Liver (tissue), 9 donors: ENCODE results near the gene RAD9B. TPM values are rescaled to one million over a fixed set of nuclear protein-coding genes. Genes with fewer than 3 reads are reported as not detected.

ENCODE experiments used
- DNase-seq: peaks from one replicate; pipeline ENCODE4 v3.0.0-alpha.2; 2017; ENCODE audit warnings: low spot score
- H3K27ac ChIP-seq, 2 donors: one replicate each; pipeline ENCODE4 v1.7.0; 2013; ENCODE audit warnings: inconsistent platforms in 2 of 2, low read length in 2 of 2, control low read depth in 1 of 2, low read depth in 1 of 2, mild to moderate bottlenecking in 1 of 2
- H3K27me3 ChIP-seq, 4 donors: one replicate each; pipeline versions ENCODE4 v1.6.1 to v1.7.0; 2013; ENCODE audit warnings: low read length in 3 of 4, inconsistent platforms in 1 of 4, mild to moderate bottlenecking in 1 of 4, moderate library complexity in 1 of 4; ENCODE audit not compliant: control insufficient read depth in 4 of 4, insufficient read depth in 4 of 4
- H3K36me3 ChIP-seq, 4 donors: one replicate each; pipeline versions ENCODE4 v1.6.1 to v1.7.0; 2013; ENCODE audit warnings: low read length in 3 of 4, mild to moderate bottlenecking in 3 of 4, low read depth in 1 of 4, moderate library complexity in 1 of 4; ENCODE audit not compliant: control insufficient read depth in 4 of 4, insufficient read depth in 3 of 4
- H3K4me1 ChIP-seq, 4 donors: one replicate each; pipeline versions ENCODE4 v1.6.1 to v1.7.0; 2013; ENCODE audit warnings: low read length in 3 of 4, mild to moderate bottlenecking in 3 of 4, moderate library complexity in 1 of 4; ENCODE audit not compliant: control insufficient read depth in 4 of 4, insufficient read depth in 4 of 4
- H3K4me3 ChIP-seq, 3 donors: one replicate each; pipeline versions ENCODE4 v1.6.1 to v1.7.0; 2013; ENCODE audit warnings: low read length in 3 of 3, control low read depth in 1 of 3, low read depth in 1 of 3, mild to moderate bottlenecking in 1 of 3
- H3K9ac ChIP-seq, 2 donors: one replicate each; pipeline ENCODE4 v1.7.0; 2013; ENCODE audit warnings: low read length in 2 of 2, mild to moderate bottlenecking in 2 of 2, moderate library complexity in 2 of 2, control low read depth in 1 of 2, low read depth in 1 of 2
- H3K9me3 ChIP-seq, 4 donors: one replicate each; pipeline versions ENCODE4 v1.6.1 to v1.7.0; 2013; ENCODE audit warnings: low read length in 3 of 4; ENCODE audit not compliant: control insufficient read depth in 4 of 4
- EGR1 ChIP-seq, 2 donors: IDR thresholded peaks; 2 replicates each; pipeline ENCODE4 v1.6.1; 2016 to 2018; ENCODE audit warnings: antibody characterized with exemption in 2 of 2, low read depth in 2 of 2
- FOXA1 ChIP-seq: IDR thresholded peaks from 2 replicates; pipeline ENCODE4 v1.6.1; 2016; ENCODE audit warnings: antibody characterized with exemption
- FOXA2 ChIP-seq: IDR thresholded peaks from 2 replicates; pipeline ENCODE4 v1.6.1; 2016; ENCODE audit warnings: antibody characterized with exemption
- GABPA ChIP-seq, 2 donors: IDR thresholded peaks in 1 of 2; conservative IDR thresholded peaks in 1 of 2; 2 replicates each; pipeline ENCODE4 v1.6.1; 2016; ENCODE audit warnings: antibody characterized with exemption in 2 of 2, mild to moderate bottlenecking in 1 of 2, moderate library complexity in 1 of 2
- HNF4A ChIP-seq, 2 donors: conservative IDR thresholded peaks; 2 replicates each; pipeline ENCODE4 v1.6.1; 2016; ENCODE audit warnings: antibody characterized with exemption in 2 of 2, mild to moderate bottlenecking in 2 of 2
- HNF4G ChIP-seq: IDR thresholded peaks from 2 replicates; pipeline ENCODE4 v1.6.1; 2016; ENCODE audit warnings: antibody characterized with exemption
- JUND ChIP-seq, 2 donors: IDR thresholded peaks; 2 replicates each; pipeline ENCODE4 v1.6.1; 2016; ENCODE audit warnings: antibody characterized with exemption in 2 of 2
- NR2F2 ChIP-seq: IDR thresholded peaks from 2 replicates; pipeline ENCODE4 v1.6.1; 2016; ENCODE audit warnings: antibody characterized with exemption
- RAD21 ChIP-seq, 2 donors: IDR thresholded peaks; 2 replicates each; pipeline ENCODE4 v1.6.1; 2016; ENCODE audit warnings: antibody characterized with exemption in 2 of 2, mild to moderate bottlenecking in 2 of 2
- RXRA ChIP-seq, 2 donors: IDR thresholded peaks; 2 replicates each; pipeline ENCODE4 v1.6.1; 2017 to 2018; ENCODE audit warnings: antibody characterized with exemption in 2 of 2, mild to moderate bottlenecking in 1 of 2
- SP1 ChIP-seq: IDR thresholded peaks from 2 replicates; pipeline ENCODE4 v1.6.1; 2018; ENCODE audit warnings: antibody characterized with exemption, mild to moderate bottlenecking
- TAF1 ChIP-seq: conservative IDR thresholded peaks from 2 replicates; pipeline ENCODE4 v1.6.1; 2016; ENCODE audit warnings: antibody characterized with exemption, mild to moderate bottlenecking
- YY1 ChIP-seq: IDR thresholded peaks from 2 replicates; pipeline ENCODE4 v1.6.1; 2016; ENCODE audit warnings: antibody characterized with exemption, mild to moderate bottlenecking
- WGBS: extraction: QIAGEN DNeasy Blood & Tissue Kit; methylation state at CpG from one replicate; pipeline ENCODE4 v1.1.7; 2013; 5-methylcytosine and 5-hydroxymethylcytosine counted together
- polyA plus RNA-seq, 2 donors: library from polyadenylated mRNA; stranded (reverse) in 1 of 2; unstranded in 1 of 2; fragments of 200-250 nt in 1 of 2; fragments of >200 nt in 1 of 2; fragmentation: Nextera tagmentation in 1 of 2; extraction: Ambion mirVana in 1 of 2; gene quantifications; one replicate each; pipeline versions ENCODE4 v1.2.1 to v1.2.3, GENCODE V29; 2013 to 2015
- total RNA-seq, 2 donors: library from RNA; depleted of rRNA; stranded (reverse); fragments of >200 nt; gene quantifications; one replicate each; pipeline ENCODE4 v1.2.3, GENCODE V29; 2014
- TF ChIP-seq, protein P1 (sequence below): fragments of 150-350 bp; IDR thresholded peaks from 2 replicates; pipeline ENCODE4 v1.5.1; 2017; ENCODE audit warnings: improper control_type of control experiment, low read depth, low read length; ENCODE audit not compliant: missing input control
- TF ChIP-seq, protein P2 (sequence below): IDR thresholded peaks from 2 replicates; pipeline ENCODE4 v1.6.1; 2016; ENCODE audit warnings: antibody characterized with exemption, mild to moderate bottlenecking
- TF ChIP-seq, protein P3 (sequence below): IDR thresholded peaks from 2 replicates; pipeline ENCODE4 v1.6.1; 2016; ENCODE audit warnings: antibody characterized with exemption
- TF ChIP-seq, protein P4 (sequence below): IDR thresholded peaks from 2 replicates; pipeline ENCODE4 v1.6.1; 2016; ENCODE audit warnings: antibody characterized with exemption
- TF ChIP-seq, protein P5 (sequence below): IDR thresholded peaks from 2 replicates; pipeline ENCODE4 v1.6.1; 2016; ENCODE audit warnings: antibody characterized with exemption
- donor health status: healthy.
- donor health status: healthy.
- donor health status: healthy.
- donor health status: healthy.
- donor health status: healthy.

The RAD9B gene
- total and polyA plus RNA-seq, 4 donors, result 0.14 to 0.56 (median 0.28) TPM

DNA sequence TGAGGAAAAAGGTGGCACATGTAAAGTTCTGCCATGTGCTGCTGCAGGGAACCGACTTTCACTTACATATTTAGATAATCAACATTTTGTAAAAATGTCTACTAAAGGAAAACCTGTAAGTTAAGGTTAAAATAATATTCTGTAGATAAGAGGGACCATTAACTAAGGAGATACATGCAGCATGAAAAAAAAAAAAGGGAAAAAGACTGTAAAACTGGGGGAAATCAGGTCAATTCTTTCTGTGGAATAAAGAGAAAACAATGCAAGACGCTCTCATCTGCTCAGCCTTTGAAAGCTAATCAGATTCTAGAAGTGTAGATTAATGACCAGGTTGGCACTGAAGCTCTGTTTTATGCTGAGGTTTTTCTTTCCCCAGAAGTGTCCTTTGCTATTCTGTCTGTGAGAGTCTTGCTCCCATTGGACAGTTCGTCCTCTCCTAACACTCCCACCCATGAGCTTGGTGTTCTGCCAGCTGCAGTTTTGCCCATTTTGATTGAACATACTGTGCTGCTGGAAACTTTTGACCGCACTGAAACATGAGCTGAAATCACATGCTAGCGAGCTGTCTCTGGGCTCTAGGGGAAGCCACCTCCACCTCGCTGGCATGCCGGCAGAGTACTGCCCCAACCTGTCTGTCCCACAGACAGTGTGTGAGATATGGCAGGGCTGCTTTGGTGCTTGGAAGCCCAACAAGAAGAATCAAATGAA lies 41.3 kb downstream of the RAD9B start:
- Histone ChIP-seq H3K9ac (peak overlapping the region; percentile 45 to 47), H3K4me1 (peaks cover 6 to 25% (median 24%) of the 10 kb centered on the region in 4 donors), H3K9me3 (no peaks in the 10 kb centered on the region), H3K27me3 (no peaks in the 10 kb centered on the region), H3K36me3 (peaks cover 0 to 7% (median 3%) of the 10 kb centered on the region in 4 donors), H3K4me3 (no peak overlapping the region), H3K27ac (peak overlapping the region; percentile 82 to 84)
- no peak for TF ChIP-seq JUND (IDR thresholded peaks at IDR 0.05)
- TF ChIP-seq, protein P1, sequence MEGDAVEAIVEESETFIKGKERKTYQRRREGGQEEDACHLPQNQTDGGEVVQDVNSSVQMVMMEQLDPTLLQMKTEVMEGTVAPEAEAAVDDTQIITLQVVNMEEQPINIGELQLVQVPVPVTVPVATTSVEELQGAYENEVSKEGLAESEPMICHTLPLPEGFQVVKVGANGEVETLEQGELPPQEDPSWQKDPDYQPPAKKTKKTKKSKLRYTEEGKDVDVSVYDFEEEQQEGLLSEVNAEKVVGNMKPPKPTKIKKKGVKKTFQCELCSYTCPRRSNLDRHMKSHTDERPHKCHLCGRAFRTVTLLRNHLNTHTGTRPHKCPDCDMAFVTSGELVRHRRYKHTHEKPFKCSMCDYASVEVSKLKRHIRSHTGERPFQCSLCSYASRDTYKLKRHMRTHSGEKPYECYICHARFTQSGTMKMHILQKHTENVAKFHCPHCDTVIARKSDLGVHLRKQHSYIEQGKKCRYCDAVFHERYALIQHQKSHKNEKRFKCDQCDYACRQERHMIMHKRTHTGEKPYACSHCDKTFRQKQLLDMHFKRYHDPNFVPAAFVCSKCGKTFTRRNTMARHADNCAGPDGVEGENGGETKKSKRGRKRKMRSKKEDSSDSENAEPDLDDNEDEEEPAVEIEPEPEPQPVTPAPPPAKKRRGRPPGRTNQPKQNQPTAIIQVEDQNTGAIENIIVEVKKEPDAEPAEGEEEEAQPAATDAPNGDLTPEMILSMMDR, result no peak
- TF ChIP-seq FOXA2, result no peak
- peak; percentile 9 for TF ChIP-seq TAF1
- TF ChIP-seq RAD21 (IDR thresholded peaks at IDR 0.05), result peak; percentile 47 to 61
- TF ChIP-seq NR2F2, result no peak
- TF ChIP-seq, protein P2, sequence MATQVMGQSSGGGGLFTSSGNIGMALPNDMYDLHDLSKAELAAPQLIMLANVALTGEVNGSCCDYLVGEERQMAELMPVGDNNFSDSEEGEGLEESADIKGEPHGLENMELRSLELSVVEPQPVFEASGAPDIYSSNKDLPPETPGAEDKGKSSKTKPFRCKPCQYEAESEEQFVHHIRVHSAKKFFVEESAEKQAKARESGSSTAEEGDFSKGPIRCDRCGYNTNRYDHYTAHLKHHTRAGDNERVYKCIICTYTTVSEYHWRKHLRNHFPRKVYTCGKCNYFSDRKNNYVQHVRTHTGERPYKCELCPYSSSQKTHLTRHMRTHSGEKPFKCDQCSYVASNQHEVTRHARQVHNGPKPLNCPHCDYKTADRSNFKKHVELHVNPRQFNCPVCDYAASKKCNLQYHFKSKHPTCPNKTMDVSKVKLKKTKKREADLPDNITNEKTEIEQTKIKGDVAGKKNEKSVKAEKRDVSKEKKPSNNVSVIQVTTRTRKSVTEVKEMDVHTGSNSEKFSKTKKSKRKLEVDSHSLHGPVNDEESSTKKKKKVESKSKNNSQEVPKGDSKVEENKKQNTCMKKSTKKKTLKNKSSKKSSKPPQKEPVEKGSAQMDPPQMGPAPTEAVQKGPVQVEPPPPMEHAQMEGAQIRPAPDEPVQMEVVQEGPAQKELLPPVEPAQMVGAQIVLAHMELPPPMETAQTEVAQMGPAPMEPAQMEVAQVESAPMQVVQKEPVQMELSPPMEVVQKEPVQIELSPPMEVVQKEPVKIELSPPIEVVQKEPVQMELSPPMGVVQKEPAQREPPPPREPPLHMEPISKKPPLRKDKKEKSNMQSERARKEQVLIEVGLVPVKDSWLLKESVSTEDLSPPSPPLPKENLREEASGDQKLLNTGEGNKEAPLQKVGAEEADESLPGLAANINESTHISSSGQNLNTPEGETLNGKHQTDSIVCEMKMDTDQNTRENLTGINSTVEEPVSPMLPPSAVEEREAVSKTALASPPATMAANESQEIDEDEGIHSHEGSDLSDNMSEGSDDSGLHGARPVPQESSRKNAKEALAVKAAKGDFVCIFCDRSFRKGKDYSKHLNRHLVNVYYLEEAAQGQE, result peak; percentile 60
- peak in 1 of 2 donors; percentile 77 for TF ChIP-seq EGR1 (IDR thresholded peaks at IDR 0.05; ENCODE audit: low read depth in 2 of 2)
- peak; percentile 85 to 91 for TF ChIP-seq RXRA (IDR thresholded peaks at IDR 0.05)
- TF ChIP-seq, protein P3, sequence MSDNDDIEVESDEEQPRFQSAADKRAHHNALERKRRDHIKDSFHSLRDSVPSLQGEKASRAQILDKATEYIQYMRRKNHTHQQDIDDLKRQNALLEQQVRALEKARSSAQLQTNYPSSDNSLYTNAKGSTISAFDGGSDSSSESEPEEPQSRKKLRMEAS, result peak; percentile 93
- TF ChIP-seq HNF4G, result no peak
- TF ChIP-seq, protein P4, sequence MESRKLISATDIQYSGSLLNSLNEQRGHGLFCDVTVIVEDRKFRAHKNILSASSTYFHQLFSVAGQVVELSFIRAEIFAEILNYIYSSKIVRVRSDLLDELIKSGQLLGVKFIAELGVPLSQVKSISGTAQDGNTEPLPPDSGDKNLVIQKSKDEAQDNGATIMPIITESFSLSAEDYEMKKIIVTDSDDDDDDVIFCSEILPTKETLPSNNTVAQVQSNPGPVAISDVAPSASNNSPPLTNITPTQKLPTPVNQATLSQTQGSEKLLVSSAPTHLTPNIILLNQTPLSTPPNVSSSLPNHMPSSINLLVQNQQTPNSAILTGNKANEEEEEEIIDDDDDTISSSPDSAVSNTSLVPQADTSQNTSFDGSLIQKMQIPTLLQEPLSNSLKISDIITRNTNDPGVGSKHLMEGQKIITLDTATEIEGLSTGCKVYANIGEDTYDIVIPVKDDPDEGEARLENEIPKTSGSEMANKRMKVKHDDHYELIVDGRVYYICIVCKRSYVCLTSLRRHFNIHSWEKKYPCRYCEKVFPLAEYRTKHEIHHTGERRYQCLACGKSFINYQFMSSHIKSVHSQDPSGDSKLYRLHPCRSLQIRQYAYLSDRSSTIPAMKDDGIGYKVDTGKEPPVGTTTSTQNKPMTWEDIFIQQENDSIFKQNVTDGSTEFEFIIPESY, result peak; percentile 92
- peak; percentile 65 for TF ChIP-seq FOXA1
- TF ChIP-seq, protein P5, sequence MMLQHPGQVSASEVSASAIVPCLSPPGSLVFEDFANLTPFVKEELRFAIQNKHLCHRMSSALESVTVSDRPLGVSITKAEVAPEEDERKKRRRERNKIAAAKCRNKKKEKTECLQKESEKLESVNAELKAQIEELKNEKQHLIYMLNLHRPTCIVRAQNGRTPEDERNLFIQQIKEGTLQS, result peak; percentile 33
- peak; percentile 73 to 83 for TF ChIP-seq HNF4A (conservative IDR thresholded peaks at IDR 0.05)
- TF ChIP-seq SP1, result peak; percentile 96
- TF ChIP-seq YY1, result peak; percentile 83
- peak in 1 of 2 donors; percentile 32 for TF ChIP-seq GABPA (IDR thresholded peaks at IDR 0.05 in 1 of 2, conservative IDR thresholded peaks at IDR 0.05 in 1 of 2)
- peak; percentile 50 for DNase-seq
- 19% methylated on average over 7 of the region's 7 CpGs for WGBS
